GM11168 (cell line): ENCODE results near the gene PPFIBP1.
"Not testable (repeated sequence)": the region's sequence is repeated elsewhere in the genome, so short reads cannot be mapped to it uniquely, and the experiment has no call there.

Experiments used
- in situ Hi-C: fragments of 300-500 bp; cut with MboI; formaldehyde crosslinking; loops from one replicate; pipeline ENCODE4 v1.12.0; 2022; ENCODE audit warnings: low sequenced_read_pairs; ENCODE audit not compliant: unreplicated experiment

Gene PPFIBP1

GRCh38 chr12:27583057-27583797, 59.2 kb downstream of the PPFIBP1 start:
- in situ Hi-C loops = no loop called here

GRCh38 chr12:27583981-27584380, 60.0 kb downstream of the PPFIBP1 start:
- in situ Hi-C loops = no loop called here

- in situ Hi-C loops = no loop called here
Measured at GRCh38 chr12:27585739-27586265, 61.8 kb downstream of the PPFIBP1 start.

GRCh38 chr12:27588075-27588730, 64.2 kb downstream of the PPFIBP1 start:
- in situ Hi-C loops = not testable (repeated sequence)

GRCh38 chr12:27588776-27589175, 64.8 kb downstream of the PPFIBP1 start:
- in situ Hi-C loops = no loop called here

GRCh38 chr12:27589419-27589818, 65.4 kb downstream of the PPFIBP1 start:
- in situ Hi-C loops = no loop called here

GRCh38 chr12:27591698-27592097, 67.7 kb downstream of the PPFIBP1 start:
- in situ Hi-C loops = not testable (repeated sequence)

GRCh38 chr12:27592548-27592947, 68.5 kb downstream of the PPFIBP1 start:
- in situ Hi-C loops = no loop called here

- in situ Hi-C loops = no loop called here
Measured at GRCh38 chr12:27593266-27593665, 69.3 kb downstream of the PPFIBP1 start.

GRCh38 chr12:27595231-27595642, 71.2 kb downstream of the PPFIBP1 start:
- in situ Hi-C loops = no loop called here

GRCh38 chr12:27598866-27599265, 74.9 kb downstream of the PPFIBP1 start:
- in situ Hi-C loops = not testable (repeated sequence)

- in situ Hi-C loops = not testable (repeated sequence)
Measured at GRCh38 chr12:27601056-27601828, 77.2 kb downstream of the PPFIBP1 start.

GRCh38 chr12:27602516-27602915, 78.5 kb downstream of the PPFIBP1 start:
- in situ Hi-C loops = no loop called here

- in situ Hi-C loops = no loop called here
Measured at GRCh38 chr12:27604431-27604830, 80.4 kb downstream of the PPFIBP1 start.

- in situ Hi-C loops = no loop called here
Measured at GRCh38 chr12:27606986-27607385, 83.0 kb downstream of the PPFIBP1 start.

- in situ Hi-C loops = no loop called here
Measured at GRCh38 chr12:27607591-27607990, 83.6 kb downstream of the PPFIBP1 start.

- in situ Hi-C loops = no loop called here
Measured at GRCh38 chr12:27608890-27609289, 84.9 kb downstream of the PPFIBP1 start.

- in situ Hi-C loops = no loop called here
Measured at GRCh38 chr12:27610374-27610773, 86.4 kb downstream of the PPFIBP1 start.

- in situ Hi-C loops = no loop called here
Measured at GRCh38 chr12:27614386-27614785, 90.4 kb downstream of the PPFIBP1 start.

GRCh38 chr12:27614866-27615265, 90.9 kb downstream of the PPFIBP1 start:
- in situ Hi-C loops = no loop called here
